ENCODE results near the gene CHRNB2. TPM values are rescaled to one million over a fixed set of nuclear protein-coding genes. Genes with fewer than 3 reads are reported as not detected.
A peak's percentile ranks its signal among the peaks of the same experiment; 100 is the strongest.

CHRNB2 gene
- total RNA-seq, 1 donor from 2014 or later = 0.72 TPM

DNA sequence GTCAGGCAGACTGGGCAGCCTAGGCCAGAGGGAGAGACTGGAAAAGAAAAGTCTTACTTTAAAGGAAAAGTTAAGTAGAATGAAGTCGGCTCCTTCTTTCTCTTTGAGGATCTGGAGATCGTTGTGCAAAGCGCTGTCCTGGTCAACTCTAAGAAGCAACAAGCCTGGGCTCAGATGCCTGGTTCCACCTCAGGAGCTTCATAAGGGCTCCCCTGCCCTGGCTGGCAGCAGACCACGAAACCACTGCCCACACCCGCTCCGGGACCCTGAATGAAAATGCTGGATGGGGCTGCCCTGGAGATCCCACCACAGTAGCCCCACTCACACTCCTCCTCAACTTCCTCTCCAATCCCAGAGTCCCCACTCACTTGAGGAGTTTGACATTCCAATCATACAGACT lies 15.5 kb upstream of the CHRNB2 start:
- no peak for DNase-seq

DNA sequence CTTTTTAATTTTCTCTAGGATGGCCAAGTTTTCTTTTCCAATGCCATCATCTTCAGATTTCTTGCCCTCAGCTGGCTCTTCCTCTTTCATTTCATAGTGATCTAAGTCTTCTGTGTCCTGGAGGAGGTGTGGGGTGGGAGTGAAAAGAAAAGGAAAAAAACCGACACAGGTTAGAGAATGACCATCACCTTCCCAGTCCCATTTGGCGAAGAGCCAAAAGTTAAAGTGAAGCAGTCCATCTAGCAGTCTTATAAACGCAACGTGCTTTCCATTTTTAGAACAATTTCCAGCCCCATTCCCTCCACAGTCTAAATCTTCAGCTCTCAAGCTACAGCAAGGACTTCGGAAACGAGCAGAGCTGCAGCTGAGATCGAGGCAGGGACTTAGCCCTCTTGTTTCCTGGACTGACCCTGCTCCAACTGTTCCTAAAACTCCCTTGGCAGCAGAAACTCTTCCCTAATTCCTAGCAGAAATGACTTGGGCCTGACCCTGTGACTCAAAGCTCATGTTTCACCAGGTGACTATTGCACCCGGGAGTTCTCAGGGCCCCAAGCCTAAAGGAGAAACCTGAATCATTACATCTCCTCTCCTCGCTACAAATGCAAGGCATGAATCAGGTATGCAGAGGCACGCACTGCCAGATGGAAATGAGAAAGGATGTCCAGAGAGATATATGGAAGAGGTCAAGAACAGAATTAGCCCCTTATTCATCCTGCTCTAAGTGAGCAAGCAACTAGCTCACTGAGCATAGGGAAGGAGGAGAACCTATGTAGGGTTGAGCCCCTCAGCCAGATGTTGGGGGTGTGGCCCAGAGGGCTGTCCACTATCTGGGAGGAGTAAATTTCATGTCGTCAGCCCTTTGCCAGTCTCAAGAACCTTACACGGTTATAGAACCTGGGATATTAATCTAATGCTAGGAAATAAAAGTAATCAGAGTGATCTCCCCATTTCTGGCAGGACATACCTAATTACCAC lies 14.2 kb upstream of the CHRNB2 start:
- no peak for DNase-seq

DNA sequence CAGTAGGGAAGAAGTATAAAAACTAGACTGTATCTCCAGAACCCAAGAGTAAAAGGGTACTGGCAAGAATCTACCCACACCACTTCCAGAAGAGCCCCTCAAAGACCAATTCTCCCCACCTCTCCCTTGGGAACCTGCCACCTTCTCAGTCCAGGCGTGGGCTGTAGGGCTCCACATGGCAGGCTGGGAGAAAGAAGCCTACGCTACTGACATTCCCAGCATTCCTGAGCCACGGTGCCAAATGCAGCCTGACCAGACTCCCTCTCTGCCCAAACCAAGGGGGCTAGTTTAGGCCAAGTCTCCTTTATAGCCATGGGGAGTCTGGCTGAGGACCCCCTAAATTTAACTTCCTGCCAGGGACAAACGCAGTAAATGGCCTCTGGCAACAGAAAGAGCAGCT lies 11.2 kb upstream of the CHRNB2 start:
- DNase-seq = peak; percentile 20

DNA sequence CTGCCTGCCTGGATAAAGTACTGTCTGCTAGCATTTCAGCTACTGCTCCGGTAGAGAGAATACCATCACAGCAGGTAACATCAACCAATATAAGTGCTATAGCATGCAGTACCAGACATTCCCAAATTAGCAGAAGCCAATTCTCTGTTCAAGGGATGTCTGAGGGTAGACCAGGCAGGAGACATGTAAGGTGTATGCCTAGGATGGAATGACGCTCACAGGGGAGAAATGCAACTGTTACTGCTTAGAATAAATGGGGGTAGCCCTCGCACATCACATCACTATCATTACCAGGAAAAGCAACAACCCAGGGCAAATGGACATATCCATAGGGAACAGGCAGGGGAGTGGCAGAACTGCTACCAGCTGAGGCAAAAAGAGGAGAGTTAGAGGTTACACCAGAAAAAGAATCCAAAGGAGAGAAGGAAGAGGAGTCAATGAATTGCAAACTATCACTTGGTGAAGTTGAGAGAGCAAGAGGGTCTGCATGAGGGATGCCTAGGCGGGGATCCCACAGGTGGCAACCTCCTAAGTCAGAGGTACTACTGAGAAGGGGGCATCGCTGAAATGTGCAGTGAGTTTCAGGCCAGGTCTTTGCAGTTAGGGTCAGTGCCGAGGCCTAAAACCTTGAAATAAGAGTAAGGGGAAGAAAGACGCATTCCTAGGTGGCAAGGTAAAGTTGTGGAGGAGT lies 10.2 kb upstream of the CHRNB2 start:
- no peak for DNase-seq

DNA sequence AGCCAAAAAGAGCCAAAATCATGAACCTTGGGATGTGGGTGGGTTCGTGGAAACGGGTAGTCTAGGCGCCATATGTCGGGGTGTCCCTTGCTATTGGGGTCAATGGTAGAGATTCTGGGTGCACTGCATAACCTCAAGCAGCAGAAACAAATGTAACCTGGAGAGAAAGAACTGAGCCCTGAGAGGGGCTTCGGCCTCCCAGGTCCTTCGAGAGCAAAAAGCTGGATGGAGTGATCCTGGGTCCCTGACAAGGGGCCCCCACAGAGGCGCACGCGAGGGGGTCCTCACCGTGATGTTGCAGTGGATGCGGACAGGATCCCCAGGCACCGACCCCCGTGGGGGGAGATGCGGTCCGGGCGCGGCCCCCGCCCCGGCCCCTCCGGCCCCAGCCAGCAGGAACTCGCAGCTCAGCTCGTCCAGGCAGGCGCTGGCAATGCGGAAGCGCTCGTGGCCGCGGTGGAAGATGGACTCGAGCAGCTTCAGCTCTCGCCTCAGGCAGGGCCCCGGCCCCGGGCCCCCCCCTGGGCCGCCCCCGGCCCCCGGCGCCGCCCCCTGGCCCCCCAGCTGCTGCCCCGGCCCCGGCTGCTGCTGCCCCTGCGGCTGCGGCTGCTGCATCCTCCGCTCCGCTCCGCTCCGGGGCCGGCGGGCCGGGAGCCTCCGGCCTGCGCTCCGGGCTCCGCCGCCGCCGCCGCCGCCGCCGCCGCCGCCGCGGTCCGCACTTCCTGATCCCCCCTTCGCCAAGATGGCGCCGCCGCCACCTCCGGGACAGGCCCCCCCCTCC lies 9.4 kb upstream of the CHRNB2 start, which contains the start of gene UBE2Q1:
UBE2Q1 (minus strand) TSS at position 724 of the 781 bp plus-strand sequence; CDS start at position 615, 109 bp downstream.
- DNase-seq = peak; percentile 48

DNA sequence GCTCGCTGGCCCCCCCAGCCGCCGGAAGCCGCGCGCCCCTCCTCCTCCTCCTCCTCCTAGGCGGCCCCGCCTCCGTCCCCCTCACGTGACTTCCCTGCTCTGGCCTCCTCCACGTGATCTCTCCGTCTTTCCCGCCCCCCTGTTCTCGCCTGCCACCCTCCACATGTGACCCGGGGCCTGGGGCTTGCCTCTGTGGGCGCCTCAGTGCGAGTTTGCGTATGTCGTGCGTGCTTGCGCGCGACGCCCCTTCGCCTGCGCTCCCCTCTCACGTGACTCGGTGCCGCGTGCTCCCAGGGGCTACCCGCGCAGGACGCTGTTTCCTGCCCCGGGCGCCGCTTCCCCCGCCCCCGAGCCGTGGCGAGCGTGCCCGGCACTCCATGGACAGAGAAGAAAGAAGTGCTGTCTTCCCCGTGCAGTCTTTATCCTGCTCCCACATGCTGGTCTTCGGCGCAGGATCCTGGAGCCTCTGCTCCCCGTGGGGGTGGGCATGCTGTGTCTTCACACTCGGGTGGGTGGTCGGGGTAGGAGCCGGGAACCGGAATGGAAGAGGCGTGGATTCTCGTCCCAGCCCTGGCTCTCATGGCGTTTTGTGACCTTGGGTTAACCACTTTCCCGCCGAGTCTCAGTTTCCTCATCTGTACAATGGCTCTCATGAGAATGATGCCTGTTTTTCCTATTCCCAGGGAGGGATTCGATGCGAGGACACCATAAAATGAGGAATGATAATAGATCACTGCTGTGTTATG lies 8.7 kb upstream of the CHRNB2 start:
- peak; percentile 99 for DNase-seq

DNA sequence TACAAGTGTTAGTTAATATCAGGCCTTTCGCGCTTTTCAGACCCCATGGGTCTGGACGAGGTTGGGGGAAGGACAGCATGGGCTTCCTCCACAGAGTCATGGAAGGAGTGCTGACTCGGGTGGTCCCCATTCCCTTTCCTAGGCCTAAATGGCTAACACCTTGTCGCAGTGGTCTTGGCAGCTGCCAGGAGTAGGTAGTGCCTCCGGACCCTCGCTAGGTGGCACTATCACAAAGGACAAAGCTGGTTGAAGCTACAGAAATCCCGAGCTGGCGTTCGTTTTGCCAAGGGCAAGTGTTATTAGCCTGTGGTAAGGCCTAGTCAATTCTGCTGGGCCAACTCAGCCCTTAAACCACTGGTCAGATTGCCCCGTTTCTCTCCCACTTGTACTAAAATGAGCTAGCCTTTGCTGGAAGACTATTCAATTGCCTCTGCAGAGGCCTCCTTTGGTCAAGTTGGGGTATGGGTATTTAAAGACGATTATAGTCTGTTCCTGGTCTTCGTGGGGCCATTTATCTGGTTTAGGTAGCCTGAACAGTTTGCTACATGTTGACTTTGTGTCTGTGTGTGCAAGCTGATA lies 8.0 kb upstream of the CHRNB2 start:
- DNase-seq = peak; percentile 96

DNA sequence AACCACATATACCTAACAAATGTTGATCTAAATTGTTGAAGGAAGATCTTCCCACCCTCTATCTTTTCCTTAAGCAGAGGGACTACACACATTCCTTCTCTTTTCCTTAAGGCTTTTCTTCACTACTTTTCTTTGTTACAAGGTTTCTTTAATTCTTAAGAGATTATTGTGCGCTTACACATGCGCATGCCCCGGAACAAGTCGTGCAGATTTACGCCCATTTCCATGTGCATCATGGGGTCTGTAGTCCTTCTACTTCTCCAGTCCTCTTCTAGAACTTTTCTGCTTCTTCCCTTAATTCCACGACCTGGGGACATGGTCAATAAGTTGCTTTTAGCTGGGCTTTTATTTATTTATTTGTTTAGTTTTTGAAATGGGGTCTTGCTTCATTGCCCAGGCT lies 1.7 kb upstream of the CHRNB2 start:
- no peak for DNase-seq

DNA sequence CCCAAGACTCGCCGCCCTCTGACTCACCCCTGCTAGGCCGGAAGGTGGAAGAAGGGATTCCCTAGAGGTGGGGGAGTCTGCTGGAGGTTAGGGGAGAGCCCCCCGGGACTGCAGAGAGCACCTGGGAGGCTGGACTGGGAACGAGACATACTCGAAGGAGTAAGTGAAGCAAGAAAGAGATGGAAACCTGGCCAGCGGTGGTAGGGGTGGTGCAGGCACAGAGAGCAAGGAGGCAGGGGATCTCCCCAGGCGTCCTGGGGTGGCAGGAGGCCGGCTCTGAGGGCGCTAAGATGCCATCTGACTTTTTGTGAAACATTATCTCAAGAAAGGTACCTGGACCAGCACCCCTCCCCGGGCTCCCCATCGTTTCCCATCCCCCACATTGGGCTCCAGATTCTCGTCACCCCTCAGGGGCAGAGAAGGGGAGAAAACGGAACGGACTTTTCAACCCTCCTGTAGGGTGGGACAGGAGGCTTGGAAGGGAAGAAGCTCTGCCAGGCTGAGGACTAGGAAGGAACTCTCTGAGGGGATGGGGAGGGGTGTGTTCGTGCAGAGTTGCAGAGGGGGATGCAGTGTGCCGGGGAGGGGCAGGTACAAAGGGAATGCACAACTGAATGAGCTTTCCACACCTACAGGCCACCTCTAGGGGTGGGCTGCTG lies 708 bp downstream of the CHRNB2 start:
- DNase-seq = no peak

DNA sequence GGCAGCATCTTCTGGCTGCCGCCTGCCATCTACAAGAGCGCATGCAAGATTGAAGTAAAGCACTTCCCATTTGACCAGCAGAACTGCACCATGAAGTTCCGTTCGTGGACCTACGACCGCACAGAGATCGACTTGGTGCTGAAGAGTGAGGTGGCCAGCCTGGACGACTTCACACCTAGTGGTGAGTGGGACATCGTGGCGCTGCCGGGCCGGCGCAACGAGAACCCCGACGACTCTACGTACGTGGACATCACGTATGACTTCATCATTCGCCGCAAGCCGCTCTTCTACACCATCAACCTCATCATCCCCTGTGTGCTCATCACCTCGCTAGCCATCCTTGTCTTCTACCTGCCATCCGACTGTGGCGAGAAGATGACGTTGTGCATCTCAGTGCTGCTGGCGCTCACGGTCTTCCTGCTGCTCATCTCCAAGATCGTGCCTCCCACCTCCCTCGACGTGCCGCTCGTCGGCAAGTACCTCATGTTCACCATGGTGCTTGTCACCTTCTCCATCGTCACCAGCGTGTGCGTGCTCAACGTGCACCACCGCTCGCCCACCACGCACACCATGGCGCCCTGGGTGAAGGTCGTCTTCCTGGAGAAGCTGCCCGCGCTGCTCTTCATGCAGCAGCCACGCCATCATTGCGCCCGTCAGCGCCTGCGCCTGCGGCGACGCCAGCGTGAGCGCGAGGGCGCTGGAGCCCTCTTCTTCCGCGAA lies 3.8 kb downstream of the CHRNB2 start:
- DNase-seq = no peak

DNA sequence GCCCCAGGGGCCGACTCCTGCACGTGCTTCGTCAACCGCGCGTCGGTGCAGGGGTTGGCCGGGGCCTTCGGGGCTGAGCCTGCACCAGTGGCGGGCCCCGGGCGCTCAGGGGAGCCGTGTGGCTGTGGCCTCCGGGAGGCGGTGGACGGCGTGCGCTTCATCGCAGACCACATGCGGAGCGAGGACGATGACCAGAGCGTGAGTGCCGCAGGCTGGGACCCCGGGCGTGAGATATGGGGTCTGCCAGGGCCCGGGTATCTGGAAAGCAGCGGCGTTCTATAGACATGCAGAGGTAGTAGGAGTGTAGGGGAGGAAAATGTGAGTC lies 4.3 kb downstream of the CHRNB2 start:
- DNase-seq = no peak

DNA sequence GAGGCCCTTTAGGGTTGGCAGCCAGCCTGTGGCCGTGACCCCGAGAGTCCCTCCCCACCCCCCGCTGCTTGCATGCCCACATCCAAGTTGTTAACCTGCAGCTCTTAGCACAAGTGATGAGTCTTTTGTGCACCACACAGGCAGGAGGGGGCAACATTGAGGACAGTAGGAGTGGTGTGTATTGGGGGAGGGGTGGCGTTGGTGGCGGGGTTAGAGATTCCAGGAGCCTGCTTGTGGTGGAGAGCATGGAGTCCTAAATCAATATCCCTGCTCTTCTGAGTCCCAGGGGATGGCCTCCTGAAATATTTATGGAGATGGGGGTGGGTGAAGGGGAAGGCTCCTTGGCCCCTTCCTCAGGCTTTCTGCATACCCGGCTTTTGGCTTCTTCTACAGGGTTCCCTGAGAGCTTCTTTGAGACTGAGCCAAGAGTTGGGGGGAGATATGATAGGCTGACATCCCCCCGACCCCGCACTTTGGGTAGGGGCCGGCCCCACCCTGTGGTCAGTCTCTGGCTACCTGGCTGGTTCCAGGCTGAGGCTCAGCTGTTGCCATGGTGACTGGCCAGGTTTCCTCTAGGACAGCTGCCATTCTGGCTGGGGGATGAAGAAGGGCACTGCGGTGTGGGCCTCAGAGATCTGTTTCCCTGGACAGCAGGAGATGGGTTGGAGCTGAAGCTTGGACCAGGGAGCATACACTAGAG lies 5.0 kb downstream of the CHRNB2 start:
- DNase-seq = no peak

DNA sequence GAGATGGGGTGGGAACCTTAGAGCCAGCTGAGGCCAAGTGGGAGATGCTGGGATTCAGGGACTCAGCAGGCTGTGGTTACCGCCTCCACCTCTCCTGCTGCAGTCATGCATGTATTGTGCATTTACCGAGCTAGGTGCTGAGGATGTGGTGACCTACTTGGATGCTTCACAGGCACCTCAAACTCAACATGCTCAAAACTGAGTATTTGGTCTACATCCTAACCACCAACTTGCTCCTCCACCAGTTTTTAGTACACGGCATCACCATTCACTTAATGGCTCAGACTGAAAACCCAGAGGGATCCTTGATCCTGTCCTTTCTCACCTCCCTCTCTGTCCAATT lies 5.6 kb downstream of the CHRNB2 start:
- no peak for DNase-seq

DNA sequence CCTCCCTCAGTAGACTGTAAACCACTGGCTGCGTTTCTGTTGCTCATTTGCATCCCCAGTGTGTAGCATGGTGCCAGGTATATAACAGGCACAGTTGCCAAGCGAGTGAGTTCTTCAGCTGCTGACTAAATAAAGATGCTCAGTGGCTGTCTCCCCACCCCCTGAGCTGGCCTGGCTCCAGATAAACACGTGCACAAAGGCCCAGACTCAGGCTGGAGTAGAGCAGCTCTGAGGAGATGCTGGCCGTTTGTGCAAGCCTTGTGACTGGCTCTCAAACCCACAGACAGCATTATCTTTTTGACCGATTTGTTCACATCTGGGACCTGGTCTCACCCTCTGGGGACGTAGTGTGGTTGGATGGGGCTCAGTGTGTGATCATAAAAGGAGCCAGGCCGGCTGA lies 7.1 kb downstream of the CHRNB2 start:
- DNase-seq = peak; percentile 85

DNA sequence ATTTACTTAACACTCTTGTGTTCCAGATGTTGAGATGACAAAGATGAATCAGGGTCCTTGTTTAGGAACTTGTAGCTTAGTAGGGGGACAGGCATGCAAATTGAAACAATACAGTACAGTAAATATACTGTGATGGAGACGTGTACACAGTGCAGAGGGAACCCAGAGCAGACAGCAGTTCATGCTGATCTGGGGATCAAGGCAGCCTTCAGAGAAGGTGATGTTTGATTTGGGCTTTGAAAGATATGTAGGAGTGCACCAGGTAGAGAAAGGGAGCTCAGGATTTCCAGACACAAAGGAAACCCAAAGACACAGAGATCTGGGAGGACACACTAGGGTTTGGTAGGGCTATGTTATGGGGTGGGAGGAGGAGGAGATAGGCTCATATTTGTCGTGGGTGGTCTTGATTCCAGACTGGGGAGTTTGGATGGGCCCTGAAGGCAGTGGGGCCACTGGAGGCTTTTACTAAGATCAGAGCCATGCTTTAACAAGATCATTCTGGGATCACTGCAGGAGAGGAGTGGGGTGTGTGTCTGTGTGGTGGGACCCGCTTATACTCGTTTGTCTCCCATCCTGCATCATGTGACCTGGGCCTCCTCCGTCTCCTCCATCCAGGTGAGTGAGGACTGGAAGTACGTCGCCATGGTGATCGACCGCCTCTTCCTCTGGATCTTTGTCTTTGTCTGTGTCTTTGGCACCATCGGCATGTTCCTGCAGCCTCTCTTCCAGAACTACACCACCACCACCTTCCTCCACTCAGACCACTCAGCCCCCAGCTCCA lies 7.8 kb downstream of the CHRNB2 start:
- no peak for DNase-seq

DNA sequence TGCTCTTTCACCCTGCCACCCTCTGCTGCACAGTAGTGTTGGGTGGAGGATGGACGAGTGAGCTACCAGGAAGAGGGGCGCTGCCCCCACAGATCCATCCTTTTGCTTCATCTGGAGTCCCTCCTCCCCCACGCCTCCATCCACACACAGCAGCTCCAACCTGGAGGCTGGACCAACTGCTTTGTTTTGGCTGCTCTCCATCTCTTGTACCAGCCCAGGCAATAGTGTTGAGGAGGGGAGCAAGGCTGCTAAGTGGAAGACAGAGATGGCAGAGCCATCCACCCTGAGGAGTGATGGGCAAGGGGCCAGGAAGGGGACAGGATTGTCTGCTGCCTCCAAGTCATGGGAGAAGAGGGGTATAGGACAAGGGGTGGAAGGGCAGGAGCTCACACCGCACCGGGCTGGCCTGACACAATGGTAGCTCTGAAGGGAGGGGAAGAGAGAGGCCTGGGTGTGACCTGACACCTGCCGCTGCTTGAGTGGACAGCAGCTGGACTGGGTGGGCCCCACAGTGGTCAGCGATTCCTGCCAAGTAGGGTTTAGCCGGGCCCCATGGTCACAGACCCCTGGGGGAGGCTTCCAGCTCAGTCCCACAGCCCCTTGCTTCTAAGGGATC lies 8.5 kb downstream of the CHRNB2 start:
- no peak for DNase-seq

DNA sequence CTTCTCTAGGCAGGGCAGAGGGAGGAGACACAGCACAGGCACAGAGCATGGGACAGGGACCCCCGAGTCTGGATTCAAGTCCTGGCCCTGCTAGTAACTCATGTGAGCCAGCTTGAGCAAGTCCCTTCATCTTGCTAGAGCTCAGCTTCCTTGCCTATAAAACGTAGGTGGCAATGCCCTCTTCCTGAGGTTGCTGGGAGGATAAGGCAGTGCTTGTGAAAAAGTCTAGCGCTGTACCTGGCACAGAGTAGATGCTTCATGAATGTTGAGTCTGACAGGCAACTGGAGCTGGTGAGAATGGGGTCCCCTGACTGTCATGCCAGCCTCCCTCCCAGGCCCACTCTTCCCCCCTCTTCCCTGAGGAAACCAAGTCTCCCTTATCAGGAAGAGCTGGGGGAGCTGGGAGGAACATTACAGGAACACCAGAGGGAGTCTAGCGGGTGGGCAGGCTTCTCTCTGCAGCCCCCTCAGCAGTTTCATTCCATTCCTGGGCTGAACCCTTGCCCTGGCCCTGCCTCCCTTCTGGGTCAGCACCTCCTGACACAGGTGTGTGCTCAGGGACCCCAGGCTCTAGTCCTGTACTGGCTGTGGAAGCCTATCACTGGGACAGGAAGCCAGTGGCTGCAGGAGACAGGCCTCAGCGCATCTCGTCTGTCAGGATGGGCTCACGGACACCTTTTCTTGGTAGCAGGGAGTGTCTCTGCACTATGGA lies 9.9 kb downstream of the CHRNB2 start:
- no peak for DNase-seq

DNA sequence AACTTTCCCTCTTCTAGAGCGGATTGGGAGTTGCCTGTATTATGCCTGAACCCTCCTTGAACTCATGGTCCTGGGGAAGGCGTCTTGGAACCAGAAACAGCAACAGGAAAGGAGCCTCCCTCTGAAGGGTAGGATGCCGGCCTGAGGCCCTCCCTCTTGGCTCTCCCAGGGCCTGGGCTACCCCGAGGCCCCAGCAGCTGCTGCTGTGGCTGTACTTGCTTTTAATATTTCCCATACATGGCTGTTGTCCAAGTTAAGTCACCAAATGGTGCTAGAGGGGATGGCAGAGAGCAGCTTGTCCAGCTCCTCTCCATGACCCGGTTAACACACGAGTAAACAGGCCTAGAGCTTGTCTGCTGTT lies 10.5 kb downstream of the CHRNB2 start:
- DNase-seq = peak; percentile 76

Measured in tongue (tissue), 2 donors.